ENCODE measurements around the gene TSPAN19. TPM values are rescaled to one million over a fixed set of nuclear protein-coding genes. Genes with fewer than 3 reads are reported as not detected.
A peak's percentile ranks its signal among the peaks of the same experiment; 100 is the strongest.

TSPAN19 gene
- polyA plus RNA-seq, 1 of the 3 experiments (the other 2 are of a cell fraction), result 0.05 TPM

DNA sequence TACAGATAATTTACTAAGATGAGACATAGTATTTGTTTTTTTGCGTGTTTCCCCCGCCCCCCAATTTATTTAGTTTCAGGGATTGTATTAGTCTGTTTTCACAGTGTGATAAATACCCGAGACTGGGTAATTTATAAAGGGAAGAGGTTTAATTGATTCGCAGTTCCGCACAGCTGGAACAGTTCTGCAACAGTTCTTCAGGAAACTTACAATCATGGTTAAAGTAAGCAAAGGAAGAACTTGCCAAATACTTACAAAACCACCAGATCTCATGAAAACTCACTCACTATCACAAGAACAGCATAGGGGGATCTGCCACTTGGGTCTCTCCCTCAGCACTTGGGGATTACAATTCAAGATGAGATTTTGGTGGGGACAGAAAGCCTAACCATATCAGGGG is 49.0 kb upstream of the TSPAN19 start:
- ChIA-PET POLR2A (no interaction called here), CTCF (interaction anchor here (0.6 to 1.3 kb wide), 2 partner anchors 8 to 66 kb away, joined by 3 to 4 read pairs; no protein-coding TSS in a partner anchor)
- H3K4me1 ChIP-seq (ENCODE audit: control insufficient read depth in 1 of 2, insufficient read depth in 2 of 2, low read depth in 1 of 2, low read length in 1 of 2), result no peaks in the 10 kb centered on the region
- H3K9me3 ChIP-seq, result no peaks in the 10 kb centered on the region
- DNase-seq, result no peak
- H3K9ac ChIP-seq, result no peak overlapping the region
- H3K9me2 ChIP-seq, result no peaks in the 10 kb centered on the region
- no peak overlapping the region for H3K4me3 ChIP-seq (ENCODE audit: low read depth in 2 of 2, low read length in 1 of 2)
- H3K36me3 ChIP-seq (replicated peaks in 1 of 2; ENCODE audit: control insufficient read depth in 1 of 2, insufficient read depth in 2 of 2, low read length in 1 of 2), result no peaks in the 10 kb centered on the region
- H3F3A ChIP-seq (replicated peaks; ENCODE audit: insufficient read depth), result no peaks in the 10 kb centered on the region
- 73% methylated on average over 5 of the region's 5 CpGs for WGBS (ENCODE audit: low lambda C conversion rate)
- no peaks in the 10 kb centered on the region for H3K79me2 ChIP-seq (ENCODE audit: insufficient read depth)
- no peaks in the 10 kb centered on the region for H3K27me3 ChIP-seq (ENCODE audit: insufficient read depth)
- H4K20me1 ChIP-seq (ENCODE audit: insufficient read depth), result no peaks in the 10 kb centered on the region
- H3K4me2 ChIP-seq, result no peak overlapping the region
- TF ChIP-seq POLR2AphosphoS5 (IDR thresholded peaks at IDR 0.05; ENCODE audit: low read depth, low read length) (no peak), NRF1 (IDR thresholded peaks at IDR 0.05; ENCODE audit: low read depth, low read length) (no peak)
- TF ChIP-seq, protein P1, sequence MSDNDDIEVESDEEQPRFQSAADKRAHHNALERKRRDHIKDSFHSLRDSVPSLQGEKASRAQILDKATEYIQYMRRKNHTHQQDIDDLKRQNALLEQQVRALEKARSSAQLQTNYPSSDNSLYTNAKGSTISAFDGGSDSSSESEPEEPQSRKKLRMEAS (IDR thresholded peaks at IDR 0.05; ENCODE audit: low read depth), result no peak
- no peak overlapping the region for H3K27ac ChIP-seq (ENCODE audit: low read depth in 2 of 2, low read length in 1 of 2)
- H2AFZ ChIP-seq (ENCODE audit: low read depth), result no peak overlapping the region

DNA sequence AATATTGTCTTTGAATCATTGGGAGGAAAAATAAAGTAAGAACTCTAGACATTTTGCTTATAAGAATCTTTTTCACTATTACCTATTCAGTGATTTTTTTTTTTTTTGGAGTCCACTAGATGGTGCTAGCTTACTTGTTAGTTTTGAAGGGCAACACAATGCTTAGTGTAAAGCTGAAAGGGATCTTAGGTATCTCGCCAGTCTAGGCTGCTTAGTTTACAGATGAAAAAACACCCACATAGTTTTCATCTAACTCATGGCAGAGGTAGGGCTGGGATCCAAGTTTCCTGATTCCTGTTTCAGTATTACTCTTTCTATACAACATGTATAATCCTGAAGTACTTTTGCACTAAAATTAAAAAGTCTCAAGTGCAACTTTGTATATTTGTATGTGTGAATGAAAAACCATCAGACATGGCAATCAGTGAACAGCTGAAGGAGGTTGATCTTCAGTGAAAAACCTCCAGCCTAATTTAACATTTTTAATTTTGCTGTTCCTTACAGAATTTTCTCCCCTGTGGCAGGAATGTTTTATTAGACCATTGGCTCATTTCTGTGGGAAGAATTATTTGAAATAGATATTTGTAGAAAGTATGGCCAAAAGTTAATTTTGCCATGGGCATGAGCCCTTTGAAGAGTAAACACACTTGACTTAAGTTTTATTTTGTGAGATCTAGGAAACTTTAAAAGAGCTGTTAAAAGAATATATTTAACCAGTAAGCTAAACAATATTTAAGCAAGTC is 40.8 kb upstream of the TSPAN19 start:
- H3K9me2 ChIP-seq, result no peaks in the 10 kb centered on the region

More for the DNA sequence above, 40.8 kb upstream of the TSPAN19 start:
- no peak overlapping the region for H3K27ac ChIP-seq (ENCODE audit: low read depth in 2 of 2, low read length in 1 of 2)
- CTCF ChIA-PET, result interaction anchor here (0.6 to 3.9 kb wide), 30 partner anchors 9 to 796 kb away, joined by 3 to 28 read pairs (median 3); no protein-coding TSS in a partner anchor
- H3K79me2 ChIP-seq (ENCODE audit: insufficient read depth), result no peaks in the 10 kb centered on the region
- H2AFZ ChIP-seq (ENCODE audit: low read depth), result peak overlapping the region; percentile 52; the same call in 1 of the 2 replicates
- peak overlapping the region; percentile 0; the same call in 1 of the 2 replicates for H3K4me2 ChIP-seq
- POLR2A ChIA-PET, result no interaction called here
- peak; percentile 12 for DNase-seq
- 4% methylated on average over 1 of the region's 1 CpG for WGBS (ENCODE audit: low lambda C conversion rate)
- no peaks in the 10 kb centered on the region for H4K20me1 ChIP-seq (ENCODE audit: insufficient read depth)
- peaks cover 0 to 4% of the 10 kb centered on the region in 2 experiments; a peak in 2 of 4 replicates for H3K4me1 ChIP-seq (ENCODE audit: control insufficient read depth in 1 of 2, insufficient read depth in 2 of 2, low read depth in 1 of 2, low read length in 1 of 2)
- H3K9ac ChIP-seq, result no peak overlapping the region
- no peaks in the 10 kb centered on the region for H3K27me3 ChIP-seq (ENCODE audit: insufficient read depth)
- peaks cover 6% of the 10 kb centered on the region for H3F3A ChIP-seq (replicated peaks; ENCODE audit: insufficient read depth)
- H3K4me3 ChIP-seq (ENCODE audit: low read depth in 2 of 2, low read length in 1 of 2), result peak overlapping the region in 1 of 2 experiments; percentile 6; a peak in 1 of 4 replicates
- no peaks in the 10 kb centered on the region for H3K9me3 ChIP-seq
- no peaks in the 10 kb centered on the region for H3K36me3 ChIP-seq (replicated peaks in 1 of 2; ENCODE audit: control insufficient read depth in 1 of 2, insufficient read depth in 2 of 2, low read length in 1 of 2)
- TF ChIP-seq RAD21 (IDR thresholded peaks at IDR 0.05; ENCODE audit: low read length), result peak; percentile 81
- peak; percentile 75 for TF ChIP-seq CTCF (IDR thresholded peaks at IDR 0.05)
- TF ChIP-seq SMC3 (IDR thresholded peaks at IDR 0.05; ENCODE audit: low read depth, low read length), result peak; percentile 50; the same call in 1 of the 2 replicates
- no peak for TF ChIP-seq ELF1 (IDR thresholded peaks at IDR 0.05)
- TF ChIP-seq FOSL2 (IDR thresholded peaks at IDR 0.05; ENCODE audit: borderline replicate concordance, low read depth), result peak; percentile 44; the same call in 1 of the 2 replicates
- TF ChIP-seq NFIC (IDR thresholded peaks at IDR 0.05; ENCODE audit: borderline replicate concordance), result peak; percentile 74; the same call in 1 of the 2 replicates
- no peak for TF ChIP-seq FOXM1 (IDR thresholded peaks at IDR 0.05; ENCODE audit: low read depth)

All from SK-N-SH (cell line).